ENCODE measurements around the gene MRPL49. TPM values are rescaled to one million over a fixed set of nuclear protein-coding genes. Genes with fewer than 3 reads are reported as not detected.
A peak's percentile ranks its signal among the peaks of the same experiment; 100 is the strongest.

The MRPL49 gene
- total RNA-seq, 3 donors from 2014 or later (not counting 1 experiment from before 2014, with no cell fraction given) = 36.8 to 37.5 (median 36.9) TPM

DNA sequence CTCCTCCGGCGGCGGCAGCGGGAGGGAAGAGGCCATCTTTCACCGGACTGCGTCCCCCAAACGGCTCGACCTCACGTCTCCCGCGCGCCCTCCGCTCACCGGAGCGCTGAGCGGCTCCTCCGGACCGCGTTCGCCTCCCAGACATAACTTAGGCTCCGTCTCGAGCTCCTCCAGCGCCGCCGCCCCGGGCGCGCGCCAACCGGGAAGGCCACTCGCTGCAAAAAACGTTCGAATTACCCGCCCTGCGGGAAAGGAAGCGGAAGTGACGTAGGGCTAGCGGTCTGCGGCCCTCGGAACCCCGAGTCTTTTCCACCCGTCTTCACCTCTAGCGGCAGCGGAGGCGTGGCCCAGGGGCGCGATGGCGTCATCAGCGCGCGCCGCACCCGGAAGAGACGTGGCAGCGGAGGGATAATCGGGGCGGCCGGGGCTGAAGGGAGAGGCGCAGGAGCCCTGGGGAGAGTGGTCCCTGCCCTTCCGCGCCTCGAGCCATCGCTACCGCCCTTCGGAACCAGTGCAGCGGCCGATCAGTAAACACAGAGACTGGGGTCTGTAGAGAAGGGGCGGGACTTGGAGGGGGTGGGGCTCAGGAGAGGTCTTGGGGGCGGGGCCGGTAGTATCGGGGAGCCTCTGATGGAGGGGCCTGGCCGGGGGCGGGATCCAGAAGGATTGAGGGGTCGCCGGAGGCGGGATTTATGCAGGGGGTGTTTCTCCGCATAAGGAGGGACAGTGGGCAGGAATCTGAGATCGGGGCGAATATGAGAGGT, 38.1 kb upstream of the MRPL49 start, which contains the start of the genes CDCA5 and ZFPL1:
TSS of gene CDCA5 (minus strand) at position 207 of the 764 bp plus-strand sequence. CDS start at position 145, 62 bp downstream.
TSS of gene ZFPL1 (plus strand) at position 389 of the 764 bp plus-strand sequence. CDS start 477 bp downstream, outside the sequence.
- ATAC-seq = peak; percentile 90 to 93 (median 92)
- Histone ChIP-seq H3K4me3 (ENCODE audit: low read length) (peak within 1 kb of the TSS; percentile 81), H3K4me1 (ENCODE audit: control insufficient read depth, insufficient read depth, low read length) (peaks cover 16% of the 10 kb centered on the region), H3K27me3 (ENCODE audit: control insufficient read depth, insufficient read depth, low read length) (no peaks in the 10 kb centered on the region), H3K9me3 (ENCODE audit: control insufficient read depth, insufficient read depth, low read length) (no peaks in the 10 kb centered on the region), H3K27ac (ENCODE audit: low read length) (peak within 1 kb of the TSS; percentile 96), H3K36me3 (ENCODE audit: control insufficient read depth, insufficient read depth, low read length) (peaks cover 29% of the 10 kb centered on the region)
- H3K4me1 Mint-ChIP-seq = peaks cover 27 to 31% of the 10 kb centered on the region in 2 donors
- H3K27ac Mint-ChIP-seq = peak within 1 kb of the TSS; percentile 98 to 100
- intact Hi-C loops (cut with micrococcal nuclease) = loop anchor here (1.0 to 10.0 kb wide), 4 partner anchors 12 to 1261 kb away; partner anchors contain the start of genes B4GAT1, BRMS1, FAU and MRPL49
- peak; percentile 98 to 99 for DNase-seq
- TF ChIP-seq, protein P1, sequence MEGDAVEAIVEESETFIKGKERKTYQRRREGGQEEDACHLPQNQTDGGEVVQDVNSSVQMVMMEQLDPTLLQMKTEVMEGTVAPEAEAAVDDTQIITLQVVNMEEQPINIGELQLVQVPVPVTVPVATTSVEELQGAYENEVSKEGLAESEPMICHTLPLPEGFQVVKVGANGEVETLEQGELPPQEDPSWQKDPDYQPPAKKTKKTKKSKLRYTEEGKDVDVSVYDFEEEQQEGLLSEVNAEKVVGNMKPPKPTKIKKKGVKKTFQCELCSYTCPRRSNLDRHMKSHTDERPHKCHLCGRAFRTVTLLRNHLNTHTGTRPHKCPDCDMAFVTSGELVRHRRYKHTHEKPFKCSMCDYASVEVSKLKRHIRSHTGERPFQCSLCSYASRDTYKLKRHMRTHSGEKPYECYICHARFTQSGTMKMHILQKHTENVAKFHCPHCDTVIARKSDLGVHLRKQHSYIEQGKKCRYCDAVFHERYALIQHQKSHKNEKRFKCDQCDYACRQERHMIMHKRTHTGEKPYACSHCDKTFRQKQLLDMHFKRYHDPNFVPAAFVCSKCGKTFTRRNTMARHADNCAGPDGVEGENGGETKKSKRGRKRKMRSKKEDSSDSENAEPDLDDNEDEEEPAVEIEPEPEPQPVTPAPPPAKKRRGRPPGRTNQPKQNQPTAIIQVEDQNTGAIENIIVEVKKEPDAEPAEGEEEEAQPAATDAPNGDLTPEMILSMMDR (IDR thresholded peaks at IDR 0.05) = no peak
- no peaks in the 10 kb centered on the region for H3K9me3 Mint-ChIP-seq
- peak within 1 kb of the TSS; percentile 94 for H3K4me3 Mint-ChIP-seq
- WGBS (ENCODE audit: insufficient coverage) = under 1% methylated on average over 79 of the region's 79 CpGs
- H3K36me3 Mint-ChIP-seq = peaks cover 6% of the 10 kb centered on the region
- no peaks in the 10 kb centered on the region for H3K27me3 Mint-ChIP-seq (ENCODE audit: low read depth in 2 of 2)

DNA sequence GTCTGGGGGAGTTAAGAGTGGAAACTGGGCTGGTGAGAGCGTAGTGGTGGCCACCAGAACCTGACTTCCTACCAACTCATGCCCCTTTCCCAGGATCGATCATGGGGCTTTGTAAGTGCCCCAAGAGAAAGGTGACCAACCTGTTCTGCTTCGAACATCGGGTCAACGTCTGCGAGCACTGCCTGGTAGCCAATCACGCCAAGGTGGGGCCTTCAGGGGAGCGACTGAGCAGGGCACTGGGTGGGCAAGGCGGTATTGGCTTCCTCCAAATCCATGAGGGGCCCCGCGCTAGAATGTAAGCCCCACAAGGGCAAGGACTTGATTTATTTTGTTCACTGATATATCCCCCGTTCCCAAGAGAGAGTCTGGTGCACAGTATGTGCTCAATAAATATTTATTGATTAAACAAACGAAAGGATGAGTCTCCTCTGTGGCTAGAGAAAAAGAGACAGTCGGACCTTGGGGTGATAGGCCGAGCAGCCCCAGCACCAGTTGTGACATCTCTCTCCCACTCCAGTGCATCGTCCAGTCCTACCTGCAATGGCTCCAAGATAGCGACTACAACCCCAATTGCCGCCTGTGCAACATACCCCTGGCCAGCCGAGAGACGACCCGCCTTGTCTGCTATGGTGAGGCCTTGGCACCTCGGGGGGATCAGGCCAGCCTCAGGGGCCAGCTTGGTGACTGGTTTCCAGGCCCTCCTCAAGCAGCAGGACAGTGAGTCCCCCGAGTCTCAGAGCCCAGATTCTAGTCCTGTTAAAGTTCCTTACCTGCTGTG, 37.3 kb upstream of the MRPL49 start:
- Histone ChIP-seq H3K36me3 (ENCODE audit: control insufficient read depth, insufficient read depth, low read length) (peaks cover 36% of the 10 kb centered on the region), H3K9me3 (ENCODE audit: control insufficient read depth, insufficient read depth, low read length) (no peaks in the 10 kb centered on the region), H3K4me3 (ENCODE audit: low read length) (peak overlapping the region; percentile 81), H3K27ac (ENCODE audit: low read length) (peak overlapping the region; percentile 96), H3K4me1 (ENCODE audit: control insufficient read depth, insufficient read depth, low read length) (peaks cover 16% of the 10 kb centered on the region), H3K27me3 (ENCODE audit: control insufficient read depth, insufficient read depth, low read length) (no peaks in the 10 kb centered on the region)
- intact Hi-C loops (cut with micrococcal nuclease) = loop anchor here (1.0 to 10.0 kb wide), 4 partner anchors 12 to 1260 kb away; partner anchors contain the start of genes B4GAT1, BRMS1, FAU and MRPL49
- ATAC-seq (peak in 1 of 3 donors; percentile 15), DNase-seq (no peak)
- whole genome bisulfite sequencing (ENCODE audit: insufficient coverage) = 54% methylated on average over 23 of the region's 23 CpGs
- peak overlapping the region; percentile 98 to 100 for H3K27ac Mint-ChIP-seq
- H3K9me3 Mint-ChIP-seq = no peaks in the 10 kb centered on the region
- H3K4me1 Mint-ChIP-seq = peaks cover 27 to 31% of the 10 kb centered on the region in 2 donors
- peaks cover 7% of the 10 kb centered on the region for H3K36me3 Mint-ChIP-seq
- H3K4me3 Mint-ChIP-seq = peak overlapping the region; percentile 94
- H3K27me3 Mint-ChIP-seq (ENCODE audit: low read depth in 2 of 2) = no peaks in the 10 kb centered on the region
- TF ChIP-seq, protein P1 (IDR thresholded peaks at IDR 0.05) = no peak

GRCh38 chr11:65085446-65085845, 36.7 kb upstream of the MRPL49 start:
- intact Hi-C loops (cut with micrococcal nuclease) = loop anchor here (10.0 kb wide), 1 partner anchor 1259 kb away; the partner anchor contains the start of genes B4GAT1 and BRMS1
- H3K36me3 ChIP-seq (ENCODE audit: control insufficient read depth, insufficient read depth, low read length) = peaks cover 36% of the 10 kb centered on the region
- no peak overlapping the region for H3K27ac ChIP-seq (ENCODE audit: low read length)
- peak overlapping the region; percentile 94 for H3K4me3 Mint-ChIP-seq
- H3K9me3 Mint-ChIP-seq = no peaks in the 10 kb centered on the region
- DNase-seq (no peak), ATAC-seq (no peak)
- peak overlapping the region; percentile 98 to 100 for H3K27ac Mint-ChIP-seq
- no peak overlapping the region for H3K4me3 ChIP-seq (ENCODE audit: low read length)
- peaks cover 7% of the 10 kb centered on the region for H3K36me3 Mint-ChIP-seq
- 95% methylated on average over 4 of the region's 4 CpGs for WGBS (ENCODE audit: insufficient coverage)
- H3K4me1 Mint-ChIP-seq = peaks cover 27 to 31% of the 10 kb centered on the region in 2 donors
- no peaks in the 10 kb centered on the region for H3K9me3 ChIP-seq (ENCODE audit: control insufficient read depth, insufficient read depth, low read length)
- H3K27me3 Mint-ChIP-seq (ENCODE audit: low read depth in 2 of 2) = no peaks in the 10 kb centered on the region
- peaks cover 16% of the 10 kb centered on the region for H3K4me1 ChIP-seq (ENCODE audit: control insufficient read depth, insufficient read depth, low read length)
- no peaks in the 10 kb centered on the region for H3K27me3 ChIP-seq (ENCODE audit: control insufficient read depth, insufficient read depth, low read length)
- TF ChIP-seq, protein P1 (IDR thresholded peaks at IDR 0.05) = no peak

Measured in natural killer cell (primary cell).